CD1c-positive myeloid dendritic cell (primary cell): ENCODE results near the gene TBXAS1.

Source experiments
- DNase-seq: peaks from one replicate; pipeline ENCODE4 v3.0.0-alpha.2; 2016; ENCODE audit errors: extremely low spot score

TBXAS1 gene

DNA sequence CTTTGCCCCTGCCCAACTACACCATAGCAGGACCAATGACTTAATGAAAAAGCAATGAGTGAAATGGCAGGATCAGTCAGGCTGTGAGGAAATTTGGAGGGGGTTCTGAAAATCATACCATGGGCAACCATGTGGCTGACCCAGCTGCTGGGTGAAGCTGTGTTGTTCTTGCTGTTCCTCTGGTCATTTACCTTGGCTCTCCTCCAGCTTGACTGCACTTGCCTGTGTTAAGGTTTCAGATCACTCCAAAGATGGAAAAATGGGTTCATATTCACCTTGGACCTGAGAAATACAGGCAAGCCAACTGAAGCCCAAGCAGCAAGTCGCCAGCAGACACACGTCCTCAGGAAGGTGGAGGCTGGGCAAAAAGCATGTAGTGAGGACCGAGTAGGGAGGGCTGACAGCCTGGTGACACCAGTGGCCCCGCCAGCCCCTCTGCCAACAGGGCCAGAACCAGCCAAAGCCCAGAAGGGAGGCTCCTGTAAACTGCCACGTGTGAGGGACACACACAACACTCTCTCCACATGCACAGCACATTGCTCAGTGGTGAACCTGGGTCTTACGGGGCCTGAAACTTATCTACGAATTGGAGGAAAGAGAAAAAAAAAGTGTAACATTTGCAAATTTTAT is 193.6 kb downstream of the TBXAS1 start:
- no peak for DNase-seq

DNA sequence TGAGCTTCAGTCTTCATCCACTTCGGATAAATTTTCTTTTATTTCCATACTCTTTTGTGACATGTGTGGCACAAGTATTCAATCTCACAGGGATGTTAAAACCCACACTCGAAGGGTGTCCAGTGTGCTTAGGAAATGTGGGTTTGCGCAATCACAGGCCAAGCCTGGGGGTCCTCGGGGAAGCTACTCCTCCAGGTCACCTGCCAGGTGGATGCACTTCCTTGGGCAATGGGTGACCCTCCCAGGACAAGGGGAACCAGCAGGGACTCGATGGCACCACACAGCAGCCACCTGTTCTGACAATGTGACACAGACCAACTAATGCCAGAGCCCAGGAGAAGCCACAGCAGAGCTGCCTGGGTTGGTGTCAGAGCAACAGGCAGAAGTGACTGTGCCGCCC is 194.7 kb downstream of the TBXAS1 start:
- DNase-seq: no peak

DNA sequence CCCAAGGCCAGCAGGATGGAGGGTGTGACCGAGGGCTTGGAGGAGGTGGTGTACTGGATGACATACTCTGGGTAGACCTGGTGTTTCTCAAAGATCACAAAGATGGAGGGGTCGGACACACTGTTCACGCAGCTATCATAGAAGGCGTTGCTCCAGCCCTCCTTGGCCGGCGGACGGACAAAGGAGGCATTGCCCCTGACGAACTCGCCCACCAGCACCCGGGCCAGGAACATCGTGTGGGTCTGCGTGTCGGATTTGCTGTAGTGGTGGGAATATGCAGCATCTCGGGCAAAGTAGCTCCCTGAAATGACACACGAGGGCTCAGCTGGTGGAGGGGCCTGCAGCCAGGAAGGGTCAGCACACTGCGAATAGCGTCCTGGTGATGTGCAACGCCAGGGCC is 195.5 kb downstream of the TBXAS1 start:
- DNase-seq: no peak

DNA sequence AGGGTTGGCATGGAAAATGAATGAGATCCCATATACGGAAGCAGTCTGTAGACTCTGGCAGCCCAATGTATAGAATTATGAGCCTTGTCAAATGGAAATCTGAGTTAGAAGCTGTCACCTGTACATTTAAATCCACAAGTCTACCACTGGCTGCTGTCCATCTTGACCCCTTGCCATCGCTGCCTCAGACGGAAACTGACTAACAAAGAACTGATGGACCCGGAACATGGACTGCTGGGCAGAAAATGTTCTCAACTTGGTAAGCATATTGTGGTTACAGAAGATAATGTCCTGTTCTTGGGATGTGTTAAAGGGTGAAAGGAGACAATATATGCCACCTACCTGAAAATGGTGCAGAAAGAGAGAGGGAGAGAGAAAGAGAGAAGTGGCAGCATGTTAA is 196.2 kb downstream of the TBXAS1 start:
- DNase-seq: no peak

DNA sequence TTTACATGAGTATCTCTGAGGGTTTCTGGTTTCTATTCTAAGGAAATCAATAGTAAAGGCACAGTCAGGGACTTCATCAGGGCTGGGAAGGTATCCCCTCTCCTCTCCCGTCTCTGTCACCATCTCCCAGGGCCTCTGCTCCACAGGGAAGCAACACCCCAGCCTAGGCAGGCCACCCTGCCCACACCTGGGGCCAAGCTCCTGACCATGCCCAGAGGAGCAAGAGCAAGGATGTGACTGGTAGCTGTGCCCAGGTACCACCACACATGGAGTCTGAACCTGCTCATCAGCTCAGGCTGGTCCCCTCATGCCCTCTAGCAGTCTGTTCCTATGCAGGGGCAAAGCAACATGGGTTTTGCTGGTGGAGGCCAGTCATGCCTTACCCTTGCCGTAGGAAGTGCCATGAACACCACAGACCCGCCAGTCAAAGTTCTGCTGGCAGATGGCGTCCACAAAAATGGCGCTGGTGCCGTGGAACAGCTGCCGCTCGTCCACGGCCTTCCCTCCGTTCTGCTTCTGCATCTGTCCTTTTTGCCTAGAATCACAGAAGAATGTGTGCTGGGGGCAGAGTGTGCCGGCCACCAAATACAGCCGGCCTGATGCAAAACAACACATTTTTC is 196.9 kb downstream of the TBXAS1 start:
- DNase-seq: no peak

DNA sequence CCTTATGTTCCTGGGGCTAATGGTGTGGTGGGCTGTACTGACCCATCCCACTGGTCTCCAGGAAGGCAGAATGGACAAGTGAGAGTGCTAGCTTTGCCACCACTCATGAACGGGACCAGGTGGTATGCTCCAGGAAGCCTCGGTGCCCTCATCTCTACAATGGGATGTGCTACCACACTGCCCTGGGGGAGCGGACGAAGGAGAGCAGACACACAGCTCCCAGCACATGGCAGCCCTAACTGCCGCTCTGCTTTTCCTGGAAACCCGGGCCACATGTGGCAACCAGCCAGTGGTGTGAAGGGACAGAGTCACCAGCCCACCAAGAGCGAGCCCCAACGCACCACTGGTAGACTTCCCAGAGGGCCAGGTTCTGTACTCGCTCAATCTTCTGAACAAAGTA is 197.9 kb downstream of the TBXAS1 start:
- DNase-seq: no peak

DNA sequence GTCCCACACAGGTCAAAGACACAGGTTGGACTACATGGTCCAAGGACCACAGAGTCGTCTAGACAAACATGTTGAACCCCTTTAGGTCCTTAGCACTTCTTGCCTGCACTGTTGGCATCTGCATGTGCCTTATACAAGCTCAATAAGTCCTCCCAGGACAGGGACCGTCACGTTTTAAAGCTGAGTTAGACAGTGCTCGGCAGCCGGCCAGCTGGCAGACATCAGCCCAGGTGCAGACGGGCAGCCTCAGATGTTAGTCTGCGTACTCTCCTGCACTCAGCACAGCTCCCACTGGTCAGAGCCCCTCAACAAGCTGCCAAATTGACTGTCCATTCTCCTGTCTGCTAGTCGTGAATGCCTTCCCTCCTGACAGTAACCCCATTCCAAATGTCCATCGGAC is 198.8 kb downstream of the TBXAS1 start:
- no peak for DNase-seq

DNA sequence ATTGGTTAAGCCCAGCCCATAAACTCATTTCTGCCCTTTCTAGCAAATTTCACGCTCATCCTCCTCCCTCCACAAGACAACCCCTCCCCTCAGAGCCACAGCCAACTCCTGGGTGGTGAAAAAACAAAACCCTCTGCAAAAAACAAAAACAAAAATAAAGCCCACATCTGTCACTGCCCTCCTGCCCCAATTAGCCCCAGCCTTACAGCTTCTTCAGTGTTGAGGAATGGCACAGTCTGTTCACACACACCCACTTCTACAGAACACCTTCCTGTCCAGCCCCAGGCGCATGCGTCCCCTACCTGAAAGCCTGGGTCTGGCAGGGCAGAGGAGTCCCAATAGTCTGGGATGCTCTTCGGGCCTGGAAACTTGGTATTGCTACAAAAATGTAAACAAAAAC is 199.2 kb downstream of the TBXAS1 start:
- DNase-seq: no peak

DNA sequence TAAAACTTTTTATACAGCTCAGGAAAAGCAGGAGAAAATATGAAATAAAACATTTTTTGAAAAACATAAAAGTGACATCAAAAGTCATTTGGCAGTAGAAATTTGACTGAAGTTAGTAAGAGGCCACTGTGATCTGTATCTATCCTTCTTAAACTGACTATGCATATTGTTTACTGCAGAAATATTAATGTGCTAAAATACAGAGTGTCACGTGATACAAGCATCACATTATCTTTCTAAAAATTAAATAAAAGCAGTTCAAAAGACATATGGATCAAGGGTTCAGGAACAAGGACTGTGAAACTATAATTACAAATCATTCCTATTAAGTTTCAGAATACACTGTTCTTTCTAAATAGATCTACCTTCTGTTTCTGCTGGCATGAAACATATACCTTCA is 200.0 kb downstream of the TBXAS1 start:
- no peak for DNase-seq

DNA sequence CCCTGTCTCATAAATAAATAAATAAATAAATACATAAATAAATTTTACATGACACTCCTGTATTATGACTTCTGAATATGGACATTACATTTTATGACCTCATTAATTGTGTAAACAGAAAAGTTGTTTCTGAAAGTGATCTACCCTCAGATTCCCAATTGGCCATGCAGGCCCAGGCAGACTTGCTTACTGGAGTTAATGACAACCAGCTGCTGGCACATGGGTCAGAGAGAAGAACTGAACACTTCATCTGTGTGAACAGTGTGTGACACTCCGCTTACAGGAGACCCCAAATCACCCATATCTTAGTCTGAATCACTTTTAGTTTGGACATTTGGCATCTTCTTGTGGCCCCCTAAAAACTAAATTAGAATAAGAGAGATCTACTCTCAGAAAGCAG is 202.3 kb downstream of the TBXAS1 start:
- DNase-seq: no peak

DNA sequence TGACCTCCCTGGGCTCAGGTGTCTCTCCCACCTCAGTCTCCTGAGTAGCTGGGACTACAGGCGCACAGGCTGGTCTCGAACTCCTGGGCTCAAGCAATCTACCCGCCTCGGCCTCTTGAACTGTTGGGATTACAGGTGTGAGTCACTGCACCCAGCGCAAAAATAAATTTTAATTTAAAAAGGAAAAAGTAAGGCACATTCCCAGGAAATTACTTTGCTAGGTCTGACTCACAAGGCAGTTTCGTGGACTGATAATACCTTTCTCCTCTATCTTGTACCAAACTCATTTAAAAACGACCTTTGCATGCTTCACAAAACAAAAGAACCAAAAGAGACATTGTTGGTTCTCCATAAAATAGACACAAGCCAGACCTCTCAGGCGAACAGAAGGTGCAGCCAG is 204.0 kb downstream of the TBXAS1 start:
- DNase-seq: no peak

DNA sequence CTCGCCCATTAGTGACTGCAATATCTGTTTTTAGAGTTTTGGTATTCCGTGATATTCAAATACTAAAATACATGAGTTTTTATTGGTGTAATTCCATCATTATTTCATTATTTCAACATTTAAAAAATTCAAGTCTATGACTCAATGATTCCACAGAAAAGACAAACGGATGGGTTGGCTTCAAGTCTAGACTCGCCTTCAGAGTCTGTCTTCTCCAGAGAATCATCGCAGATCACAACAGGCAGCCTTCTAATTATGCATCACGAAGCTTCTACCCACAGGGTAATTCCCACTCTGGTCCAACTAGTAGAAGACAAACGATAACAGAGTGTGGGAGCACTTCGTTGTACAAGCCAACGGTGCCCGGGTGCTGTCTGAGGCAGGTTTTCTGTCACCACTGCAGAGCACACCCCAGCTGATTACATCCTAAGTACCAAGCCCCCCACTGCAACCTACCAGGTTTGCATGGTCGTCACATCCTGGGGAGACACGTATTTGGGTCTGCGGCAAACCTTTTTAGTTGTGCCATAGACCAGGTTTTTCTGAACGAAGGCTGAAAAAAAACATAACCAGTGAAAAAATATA is 204.8 kb downstream of the TBXAS1 start:
- DNase-seq: no peak

DNA sequence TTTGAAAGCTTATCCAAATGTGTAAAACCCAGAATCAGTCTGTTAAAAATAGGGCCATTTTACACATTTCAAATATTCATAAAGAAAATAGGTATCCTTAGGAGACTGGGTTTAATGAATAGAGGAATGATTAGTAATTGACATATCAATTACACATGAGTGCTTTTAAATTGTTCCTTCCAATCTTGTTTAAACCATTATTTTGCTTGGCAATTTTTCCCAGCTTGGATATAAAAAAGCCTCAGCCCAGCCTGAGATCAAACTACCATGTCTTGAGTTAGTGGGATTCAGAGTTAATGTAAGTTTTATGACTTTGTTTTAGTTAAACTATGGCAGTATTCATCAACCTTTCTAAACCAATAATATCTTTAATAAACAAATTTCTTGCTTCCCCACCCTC is 205.4 kb downstream of the TBXAS1 start:
- no peak for DNase-seq

DNA sequence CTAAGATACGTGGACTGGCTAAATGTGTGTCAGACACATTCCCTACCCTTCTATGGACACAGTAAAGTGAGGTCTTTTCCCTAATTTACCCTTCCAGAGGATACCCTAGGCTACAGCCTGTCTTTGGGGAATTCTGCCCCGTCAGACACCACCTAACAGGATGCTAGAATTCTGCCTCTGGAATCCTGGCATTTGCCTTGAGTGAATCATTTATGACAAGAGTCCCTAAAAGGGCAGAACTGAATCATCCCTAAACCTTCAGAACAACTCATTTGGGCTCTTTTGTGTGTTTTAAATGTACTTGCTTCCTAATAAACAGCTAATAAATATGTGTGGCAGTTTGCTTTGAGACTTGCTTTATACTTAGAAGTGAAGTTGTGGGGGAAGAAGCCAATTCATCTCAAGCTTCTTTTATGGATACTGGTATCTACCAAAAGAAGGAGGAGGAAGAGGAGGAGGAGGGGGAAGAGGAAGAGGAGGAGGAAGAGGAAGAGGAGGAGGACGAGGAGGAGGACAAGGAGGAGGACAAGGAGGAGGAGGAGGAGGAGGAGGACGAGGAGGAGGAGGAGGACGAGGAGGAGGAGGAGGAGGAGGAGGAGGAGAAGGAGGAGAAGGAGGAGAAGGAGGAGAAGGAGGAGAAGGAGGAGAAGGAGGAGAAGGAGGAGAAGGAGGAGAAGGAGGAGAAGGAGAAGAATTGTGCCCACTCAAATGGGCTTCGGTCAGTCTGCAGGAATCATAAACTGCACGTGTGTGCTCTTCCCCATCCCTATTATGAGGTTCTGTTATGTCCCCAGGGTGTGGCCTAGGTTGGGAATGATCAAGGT is 206.5 kb downstream of the TBXAS1 start:
- DNase-seq: no peak

DNA sequence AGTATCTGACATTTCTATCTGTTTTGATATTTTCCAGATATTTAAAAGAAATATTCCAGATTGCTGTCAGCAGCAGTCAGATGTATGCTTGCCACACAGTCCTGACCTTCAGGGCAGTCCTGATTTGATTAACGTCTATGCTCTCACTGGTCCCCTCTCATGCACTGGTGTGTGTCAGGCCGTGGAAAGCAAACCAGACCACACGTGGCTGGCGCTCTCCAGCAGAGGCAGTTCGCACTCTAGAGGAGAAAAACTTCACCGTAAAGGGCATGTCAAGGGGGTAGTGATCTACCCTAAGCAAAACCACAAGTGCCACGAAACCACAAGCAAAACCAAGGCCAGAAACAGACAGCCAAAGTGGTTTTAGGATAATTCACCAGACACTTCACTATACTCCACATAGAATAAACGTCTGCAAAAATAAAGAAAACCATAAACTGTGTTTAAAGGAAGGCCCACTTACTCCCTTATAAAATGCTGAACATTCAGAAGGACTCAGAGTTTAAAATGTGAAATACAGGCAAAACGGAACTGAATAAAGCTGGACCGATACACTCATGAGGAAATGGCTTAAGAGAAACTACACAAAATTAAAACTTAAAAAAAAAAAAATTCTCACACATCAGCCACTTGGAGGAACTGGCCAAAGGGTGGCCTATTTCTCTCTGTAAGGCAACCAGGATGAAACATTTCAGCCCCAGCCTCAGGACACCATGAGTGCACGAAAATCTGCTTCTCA is 207.3 kb downstream of the TBXAS1 start:
- peak; percentile 48 for DNase-seq

DNA sequence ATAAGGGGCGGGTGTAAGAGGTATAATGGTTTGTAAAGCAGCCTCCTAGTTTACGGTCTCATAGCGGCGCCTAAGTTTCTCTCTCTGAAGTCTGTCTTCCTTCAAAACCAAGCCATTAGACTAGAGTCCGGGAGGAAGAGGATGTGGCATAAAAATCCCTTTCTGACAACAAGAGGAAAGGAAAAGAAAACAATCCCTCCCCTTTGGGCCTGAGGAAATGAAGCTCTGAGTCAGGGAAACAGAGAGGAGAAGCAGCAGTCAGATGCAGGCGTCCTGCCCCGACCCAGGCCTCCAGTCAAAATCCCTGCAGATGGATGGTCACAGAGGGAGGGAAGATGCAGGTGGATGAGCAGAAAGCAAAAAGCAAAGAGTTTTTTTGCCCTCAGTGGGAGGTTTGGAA is 210.0 kb downstream of the TBXAS1 start:
- no peak for DNase-seq

DNA sequence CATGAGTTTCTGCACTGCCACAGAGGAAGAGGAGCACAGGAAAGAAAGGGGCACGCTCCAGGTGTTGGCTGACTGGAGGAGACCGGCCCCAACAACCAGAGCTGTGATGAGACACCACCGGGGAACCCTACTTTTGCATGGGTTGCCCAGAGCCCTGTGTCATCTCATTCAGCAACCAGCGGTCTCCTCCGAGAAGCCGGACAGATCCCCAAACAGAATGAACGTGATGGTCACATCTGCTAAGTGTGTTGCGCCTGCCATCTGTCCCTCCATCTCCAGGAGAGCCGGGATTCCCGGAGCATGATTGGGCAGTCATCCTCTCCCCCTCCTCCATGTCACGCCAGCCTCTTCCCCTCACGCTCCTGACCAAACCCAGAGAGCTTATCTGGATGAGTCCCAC is 210.8 kb downstream of the TBXAS1 start:
- no peak for DNase-seq

DNA sequence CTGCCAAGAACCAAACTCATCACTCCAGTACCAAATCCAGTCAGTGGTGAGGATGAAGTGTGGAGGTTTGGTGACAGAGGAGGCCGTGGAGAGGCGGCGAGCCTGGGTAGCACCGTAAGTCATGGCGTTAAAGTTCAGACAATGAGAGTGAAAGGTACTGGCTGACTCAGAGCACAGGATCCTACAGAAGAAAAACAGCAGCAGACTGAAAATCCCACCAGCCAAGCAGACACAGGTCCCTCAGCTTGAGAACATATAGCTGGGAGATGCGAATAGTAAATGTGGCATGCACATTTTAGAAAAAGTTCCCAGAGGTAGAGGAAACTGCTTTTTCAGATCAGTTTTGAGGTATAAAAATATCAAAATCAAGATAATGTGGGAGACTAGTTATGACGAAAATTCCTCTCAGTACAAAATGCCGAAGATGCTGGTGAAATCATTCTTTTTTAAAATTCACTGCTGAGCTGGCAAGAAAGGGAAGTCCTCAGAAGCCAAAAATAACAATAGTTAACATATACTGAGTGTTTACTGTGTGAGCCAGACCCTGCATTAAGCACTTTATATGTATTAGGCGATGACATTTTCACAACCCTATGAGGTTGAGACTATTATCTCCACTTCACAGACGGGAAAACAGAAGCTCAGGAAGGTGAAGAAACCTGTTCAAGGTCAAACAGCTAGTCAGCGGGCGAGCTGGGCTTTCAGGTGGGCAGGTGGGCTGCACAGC is 212.8 kb downstream of the TBXAS1 start:
- DNase-seq: no peak

DNA sequence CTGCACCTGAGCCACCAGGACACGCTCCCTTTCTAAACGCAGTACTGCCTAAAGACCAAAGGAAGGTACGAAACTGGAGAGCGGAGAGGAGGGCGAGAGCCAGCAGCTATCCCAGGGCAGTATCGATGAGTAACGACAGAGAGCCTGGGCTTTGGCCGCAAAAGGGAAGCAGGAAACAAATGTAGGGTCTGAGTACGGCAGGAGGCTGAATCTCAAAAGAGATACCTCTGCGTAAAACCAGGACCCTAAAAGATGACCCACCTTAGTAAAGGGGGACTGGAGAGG is 213.3 kb downstream of the TBXAS1 start:
- no peak for DNase-seq

DNA sequence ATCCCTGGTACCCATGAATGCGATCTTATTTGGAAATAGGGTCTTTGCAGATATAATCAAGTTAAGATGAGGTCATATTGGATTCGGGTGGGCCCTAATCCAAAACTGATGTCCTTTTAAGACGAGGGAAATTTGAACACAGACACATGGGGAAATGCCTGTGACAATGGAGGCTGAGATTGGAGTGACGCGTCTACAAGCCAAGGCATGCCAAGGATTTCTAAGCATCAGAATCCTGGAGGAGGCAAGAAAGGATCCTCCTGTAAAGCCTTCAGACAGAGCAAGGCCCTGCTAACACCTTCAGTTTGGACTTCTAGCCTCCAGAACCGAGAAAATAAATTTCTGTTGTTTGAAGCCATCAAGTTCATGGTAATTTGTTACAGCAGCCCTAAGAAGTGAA is 215.2 kb downstream of the TBXAS1 start:
- DNase-seq: no peak

DNA sequence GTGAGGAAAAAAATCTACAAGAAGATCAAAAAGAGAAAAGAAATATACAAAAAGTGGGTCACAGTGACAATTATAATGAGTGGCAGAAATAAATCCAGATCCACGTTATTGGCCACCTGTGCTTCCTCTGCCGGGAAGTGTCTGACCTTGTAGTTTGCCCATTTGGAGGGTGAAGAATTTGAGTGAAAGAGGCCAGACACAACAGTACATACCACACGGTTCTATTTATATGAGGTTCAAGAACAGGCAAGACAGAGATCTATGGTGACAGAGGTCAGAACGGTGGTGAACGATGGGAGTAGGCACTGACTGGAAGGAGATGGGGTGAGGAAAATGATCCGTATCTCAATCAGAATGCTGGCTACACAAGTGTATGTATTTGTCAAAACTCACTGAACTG is 216.6 kb downstream of the TBXAS1 start:
- DNase-seq: no peak

DNA sequence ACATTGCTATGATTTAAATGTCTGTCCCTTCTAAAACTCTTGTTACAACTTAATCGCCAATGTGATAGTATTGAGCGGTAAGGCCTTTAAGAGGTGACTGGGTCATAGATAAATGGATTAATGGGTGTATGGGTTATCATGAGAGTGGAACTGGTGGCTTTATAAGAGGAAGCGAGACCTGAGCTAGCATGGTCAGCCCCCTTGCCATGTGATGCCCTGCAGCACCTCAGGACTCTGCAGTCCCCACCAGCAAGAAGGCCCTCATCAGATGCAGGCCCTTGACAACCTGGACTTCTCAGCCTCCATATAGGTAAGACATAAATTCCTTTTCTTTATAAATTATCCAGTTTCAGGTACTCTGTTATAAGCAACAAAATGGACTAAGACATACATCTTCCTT is 218.1 kb downstream of the TBXAS1 start:
- DNase-seq: no peak
